Activated CD8-positive, alpha-beta memory T cell treated with anti-CD3 and anti-CD28 coated beads for 1 hour (primary cell): ENCODE measurements around the gene ENPP7.

Experiments
- DNase-seq, 2 donors: peaks; one replicate each; pipeline ENCODE4 v3.0.0-alpha.2; 2020; ENCODE audit warnings: low read depth in 1 of 2; ENCODE audit errors: extremely low read depth in 1 of 2

The ENPP7 gene, protein sequence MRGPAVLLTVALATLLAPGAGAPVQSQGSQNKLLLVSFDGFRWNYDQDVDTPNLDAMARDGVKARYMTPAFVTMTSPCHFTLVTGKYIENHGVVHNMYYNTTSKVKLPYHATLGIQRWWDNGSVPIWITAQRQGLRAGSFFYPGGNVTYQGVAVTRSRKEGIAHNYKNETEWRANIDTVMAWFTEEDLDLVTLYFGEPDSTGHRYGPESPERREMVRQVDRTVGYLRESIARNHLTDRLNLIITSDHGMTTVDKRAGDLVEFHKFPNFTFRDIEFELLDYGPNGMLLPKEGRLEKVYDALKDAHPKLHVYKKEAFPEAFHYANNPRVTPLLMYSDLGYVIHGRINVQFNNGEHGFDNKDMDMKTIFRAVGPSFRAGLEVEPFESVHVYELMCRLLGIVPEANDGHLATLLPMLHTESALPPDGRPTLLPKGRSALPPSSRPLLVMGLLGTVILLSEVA

DNA sequence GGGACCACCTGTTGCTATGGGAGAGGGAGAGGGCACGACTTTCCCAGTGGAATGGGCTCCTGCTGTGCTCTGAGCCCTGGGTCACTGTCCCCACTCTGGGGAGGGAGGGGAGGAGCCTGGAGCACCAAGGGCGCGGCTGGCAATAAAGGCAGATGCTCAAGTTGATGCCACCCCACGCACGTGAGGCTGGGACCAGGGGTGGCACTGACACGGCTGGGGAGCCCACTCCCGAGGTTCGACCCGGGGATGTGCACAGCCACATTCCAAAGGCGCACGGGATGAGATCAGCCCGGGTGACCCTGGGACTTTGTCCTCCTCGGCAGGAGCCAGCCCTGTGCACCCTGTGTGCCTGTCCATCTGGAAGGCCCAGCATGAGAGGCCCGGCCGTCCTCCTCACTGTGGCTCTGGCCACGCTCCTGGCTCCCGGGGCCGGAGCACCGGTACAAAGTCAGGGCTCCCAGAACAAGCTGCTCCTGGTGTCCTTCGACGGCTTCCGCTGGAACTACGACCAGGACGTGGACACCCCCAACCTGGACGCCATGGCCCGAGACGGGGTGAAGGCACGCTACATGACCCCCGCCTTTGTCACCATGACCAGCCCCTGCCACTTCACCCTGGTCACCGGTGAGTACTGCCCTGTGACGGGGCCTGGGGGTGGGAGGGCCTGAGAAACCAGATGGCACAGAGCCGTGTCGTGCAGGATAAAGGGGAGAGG lies at the start of gene ENPP7:
ENPP7 (plus strand) TSS at position 175 of the 715 bp plus-strand sequence; CDS start at position 372, 197 bp downstream.
- no peak for DNase-seq

DNA sequence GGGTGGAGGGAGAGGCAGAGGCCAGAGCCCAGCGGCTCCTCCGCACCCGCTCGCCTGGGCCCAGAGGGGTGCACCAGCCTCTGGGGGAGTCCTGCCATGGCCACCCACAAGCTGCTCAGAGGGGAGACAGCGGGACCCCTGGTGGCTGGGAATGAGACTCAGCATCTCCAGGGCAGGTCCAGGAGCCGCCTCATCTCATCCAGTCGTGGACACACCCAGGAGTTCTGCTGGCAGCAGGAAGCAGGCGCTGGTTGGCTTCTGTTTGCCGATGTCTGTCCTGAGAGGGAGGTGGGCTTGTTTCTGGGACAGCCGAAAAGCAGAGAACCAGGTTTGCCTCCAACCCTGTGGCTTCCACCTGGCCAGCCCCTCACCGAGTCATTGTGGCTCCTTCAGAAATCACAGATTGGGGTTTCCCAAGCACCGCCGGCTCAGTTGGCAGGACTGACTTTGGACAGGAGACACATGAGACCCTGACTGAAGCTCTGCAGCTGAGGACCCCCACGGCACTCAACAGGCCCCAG lies 49.6 kb upstream of the ENPP7 start:
- no peak for DNase-seq

DNA sequence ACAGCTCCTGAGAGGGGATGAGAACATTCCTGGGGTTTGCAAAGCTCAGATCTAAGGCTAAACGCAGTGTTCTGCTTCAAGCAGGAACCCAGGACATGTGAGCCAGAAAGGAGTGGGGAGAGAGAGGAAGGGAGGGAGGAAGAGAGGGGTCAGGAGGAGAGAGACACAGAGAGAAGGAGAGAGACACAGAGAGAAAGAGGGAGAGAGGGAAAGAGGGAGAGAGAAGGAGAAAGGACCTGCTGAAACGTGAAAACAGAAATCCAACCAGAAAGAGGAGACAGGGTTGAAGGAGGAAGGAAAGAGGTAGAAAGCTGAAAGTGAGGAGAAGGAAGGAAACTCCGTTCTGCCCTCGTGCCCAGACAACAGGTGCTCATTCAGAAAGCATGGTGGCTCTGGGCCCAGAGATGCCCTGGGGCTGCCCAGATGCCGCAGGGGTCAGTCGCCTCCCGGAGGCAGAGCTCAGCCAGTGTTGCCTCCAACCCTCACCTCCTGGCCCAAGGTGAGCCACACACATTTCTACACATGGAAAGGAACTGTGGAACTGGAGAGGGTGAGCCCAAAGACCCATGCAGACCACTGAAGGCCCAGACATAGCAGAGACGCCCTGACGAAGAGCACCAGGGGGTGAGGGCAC lies 49.0 kb upstream of the ENPP7 start:
- DNase-seq, result no peak

- DNase-seq, result no peak
Measured at GRCh38 chr17:79683365-79683764, 47.4 kb upstream of the ENPP7 start.

GRCh38 chr17:79684132-79684985 lies 46.4 kb upstream of the ENPP7 start:
- no peak for DNase-seq

GRCh38 chr17:79685121-79685520 lies 45.6 kb upstream of the ENPP7 start:
- DNase-seq, result no peak

DNA sequence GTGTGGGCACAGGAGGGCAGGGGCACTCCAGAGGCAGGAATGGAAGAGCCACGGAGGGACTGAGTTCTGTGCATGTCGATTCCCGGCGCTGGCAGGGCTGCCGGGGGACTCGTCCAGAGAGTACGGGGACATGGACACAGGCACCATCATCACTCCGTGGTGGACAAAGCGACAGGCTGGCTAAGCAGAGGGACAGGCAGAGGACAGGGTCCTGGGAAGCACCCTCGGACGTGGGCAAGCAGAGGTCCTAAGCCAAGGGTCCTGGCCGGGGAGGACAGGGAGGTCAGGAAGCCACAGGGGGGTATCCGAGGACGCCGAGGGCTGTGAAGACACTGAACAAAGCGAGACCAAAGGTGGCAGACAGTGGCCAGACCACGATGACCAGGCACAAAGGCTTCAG lies 44.3 kb upstream of the ENPP7 start:
- DNase-seq, result no peak

DNA sequence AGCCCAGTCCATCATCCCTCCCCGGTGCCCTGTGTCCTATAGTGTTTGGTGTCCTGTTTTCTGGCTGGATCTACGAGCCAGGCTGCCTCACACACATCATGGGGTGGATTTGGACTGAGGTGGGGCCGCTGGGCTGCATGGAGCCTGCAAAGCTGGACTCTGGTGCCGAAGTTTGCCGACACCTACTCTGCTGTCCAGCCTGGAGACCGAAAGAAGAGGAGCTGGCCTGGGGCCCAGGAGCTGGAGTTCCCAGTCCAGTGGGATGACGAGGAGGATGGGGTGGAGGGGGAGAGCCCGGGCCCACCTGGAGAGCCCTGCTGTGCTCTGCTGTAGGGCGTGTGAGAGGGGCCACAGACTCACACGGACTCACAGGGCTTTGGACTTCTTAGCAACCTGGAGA lies 40.3 kb upstream of the ENPP7 start:
- no peak for DNase-seq

GRCh38 chr17:79690988-79691836 lies 39.5 kb upstream of the ENPP7 start:
- no peak for DNase-seq

GRCh38 chr17:79691931-79692330 lies 38.8 kb upstream of the ENPP7 start:
- no peak for DNase-seq

DNA sequence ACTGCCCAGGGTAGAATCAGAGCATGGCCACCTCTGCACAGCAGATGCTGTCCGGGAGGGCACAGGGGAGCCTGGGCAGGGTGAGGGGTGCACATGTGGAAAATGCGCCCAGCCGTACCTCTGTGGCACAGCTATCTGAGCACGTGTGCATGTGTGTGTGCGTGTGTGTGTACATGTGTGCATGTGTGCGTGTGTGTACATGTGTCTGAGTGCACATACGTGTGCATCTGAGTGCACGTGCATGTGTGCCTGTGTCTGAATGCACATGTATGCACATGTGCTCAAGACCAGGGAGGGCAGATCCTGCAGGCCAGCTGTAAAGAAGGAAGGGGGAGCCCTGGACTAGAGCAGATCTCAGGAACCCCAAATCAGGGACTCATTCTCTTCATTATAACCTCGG lies 37.3 kb upstream of the ENPP7 start:
- DNase-seq, result no peak

DNA sequence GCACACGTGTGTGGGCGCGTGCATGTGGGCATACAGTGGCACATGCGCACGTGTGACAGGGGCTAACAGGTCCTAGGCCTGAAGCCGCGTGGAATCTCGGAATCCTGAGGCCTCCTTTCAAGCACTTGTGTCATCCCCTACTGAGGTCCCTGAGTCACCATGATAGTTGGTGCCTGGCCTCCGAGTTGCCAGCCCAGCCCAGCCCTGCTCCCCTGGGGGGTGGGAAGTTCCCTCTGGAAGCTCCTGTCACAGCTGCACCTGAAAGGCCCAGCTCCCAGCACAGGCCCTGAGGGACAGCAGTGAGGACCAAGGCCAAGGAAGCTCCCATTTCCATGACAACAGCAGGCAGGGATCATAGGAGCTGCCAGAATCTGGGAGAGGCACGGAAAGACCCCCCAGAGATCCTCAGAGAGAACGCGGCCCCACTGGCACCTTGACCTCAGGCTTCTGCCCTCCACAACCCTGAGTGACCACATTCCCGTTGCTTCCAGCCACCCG lies 35.4 kb upstream of the ENPP7 start:
- no peak for DNase-seq

- DNase-seq, result no peak
Measured at GRCh38 chr17:79695797-79696609, 34.7 kb upstream of the ENPP7 start.

DNA sequence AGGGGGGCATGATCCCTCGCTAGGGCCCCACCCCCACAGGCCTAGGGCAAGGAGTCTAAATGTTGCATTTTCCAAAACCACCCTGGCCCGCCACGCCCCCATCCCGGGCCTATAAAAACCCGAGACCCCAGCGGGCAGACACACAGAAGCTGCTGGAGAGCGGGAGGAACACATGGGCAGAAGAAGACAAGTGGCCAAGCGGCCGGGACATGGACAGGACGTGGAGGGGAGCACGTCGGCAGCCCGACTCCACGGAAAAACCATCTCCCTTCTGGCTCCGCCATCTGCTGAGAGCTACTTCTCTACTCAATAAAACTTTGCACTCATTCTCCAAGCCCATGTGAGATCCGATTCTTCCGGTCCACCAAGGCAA lies 34.1 kb upstream of the ENPP7 start:
- DNase-seq, result no peak

- DNase-seq, result no peak
Measured at GRCh38 chr17:79698146-79698846, 32.4 kb upstream of the ENPP7 start.

- DNase-seq, result no peak
Measured at GRCh38 chr17:79699386-79700036, 31.2 kb upstream of the ENPP7 start.

DNA sequence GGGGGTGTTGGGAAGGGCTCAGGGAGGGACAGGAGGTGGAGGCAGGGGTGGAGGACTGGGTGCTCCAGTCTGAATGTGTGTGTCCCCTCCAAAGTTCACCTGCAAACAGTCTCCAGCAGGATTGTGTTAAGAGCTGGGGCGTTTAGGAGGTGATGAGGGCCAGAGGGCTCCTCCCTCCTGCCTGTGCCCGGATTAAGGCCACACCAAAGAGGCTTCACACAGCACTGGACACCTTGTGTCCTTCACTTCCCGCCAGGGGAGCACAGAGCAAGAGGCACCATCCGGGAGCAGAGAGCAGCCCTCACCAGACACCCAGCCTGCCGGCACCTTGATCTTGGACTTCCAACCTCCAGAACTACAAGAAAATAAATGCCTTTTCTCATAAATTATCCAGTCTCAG lies 30.2 kb upstream of the ENPP7 start:
- DNase-seq, result no peak

- DNase-seq, result no peak
Measured at GRCh38 chr17:79702034-79702433, 28.7 kb upstream of the ENPP7 start.
